NCI-H526 treated with DMSO at 0.1 percent for 48 hours (cell line): ENCODE results near the gene GASK1A.

Experiments used
- DNase-seq: peaks from one replicate; lab custom pipeline; 2025; lab: John Stamatoyannopoulos, UW

GASK1A gene

DNA sequence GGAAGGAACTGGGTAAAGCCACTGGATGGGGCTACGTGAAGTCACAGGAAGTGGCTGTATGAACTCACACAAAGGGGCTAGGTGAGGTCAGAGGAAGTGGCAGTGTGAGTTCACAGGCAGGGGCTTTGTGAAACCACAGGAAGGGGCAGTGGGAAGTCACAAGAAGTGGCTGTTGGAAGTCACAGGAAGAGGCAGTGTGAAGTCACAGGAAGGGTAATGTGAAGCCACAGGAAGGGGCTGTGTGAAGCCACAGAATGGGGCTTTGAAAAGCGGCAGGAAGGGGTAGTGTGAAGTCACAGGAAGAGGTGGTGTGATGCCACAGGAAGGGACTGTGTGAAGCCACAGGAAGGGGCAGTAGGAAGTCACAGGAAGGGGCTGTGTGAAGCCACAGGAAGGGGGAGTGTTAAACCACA, 34.6 kb downstream of the GASK1A start:
- DNase-seq: no peak

DNA sequence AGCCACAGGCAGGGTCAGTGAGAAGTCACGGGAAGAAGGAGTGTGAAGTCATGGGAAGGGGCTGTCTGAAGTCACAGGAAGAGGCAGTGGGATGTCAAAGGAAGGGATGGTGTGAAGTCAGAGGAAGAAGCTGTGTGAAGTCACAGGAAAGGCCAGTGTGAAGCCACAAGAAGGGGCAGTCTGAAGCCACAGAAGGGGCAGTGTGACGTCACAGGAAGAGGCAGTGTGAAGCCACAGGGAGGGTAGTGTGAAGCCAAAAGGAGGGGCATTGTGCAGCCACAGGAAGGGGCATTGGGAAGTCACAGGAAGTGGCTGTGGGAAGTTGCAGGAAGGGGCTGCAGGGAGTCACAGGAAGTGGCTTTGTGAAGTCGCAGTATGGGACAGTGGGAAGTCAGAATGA, 35.1 kb downstream of the GASK1A start:
- no peak for DNase-seq

DNA sequence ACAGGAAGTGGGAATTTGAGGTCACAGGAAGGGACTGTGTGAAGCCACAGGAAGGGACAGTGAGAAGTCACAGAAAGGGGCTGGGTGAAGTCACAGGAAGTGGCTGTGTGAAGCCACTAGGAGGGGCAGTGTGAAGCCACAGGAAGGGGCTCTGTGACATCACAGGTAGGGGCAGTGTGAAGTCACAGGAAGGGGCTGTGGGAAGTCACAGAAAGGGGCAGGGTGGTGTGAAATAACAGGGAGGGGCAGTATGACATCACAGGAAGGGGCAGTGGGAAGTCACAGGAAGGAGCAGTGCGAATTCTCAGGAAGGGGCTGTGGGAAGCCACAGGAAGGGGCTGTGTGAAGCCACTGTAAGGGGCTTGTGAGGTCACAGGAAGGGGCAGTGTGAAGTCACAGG, 35.8 kb downstream of the GASK1A start:
- no peak for DNase-seq

DNA sequence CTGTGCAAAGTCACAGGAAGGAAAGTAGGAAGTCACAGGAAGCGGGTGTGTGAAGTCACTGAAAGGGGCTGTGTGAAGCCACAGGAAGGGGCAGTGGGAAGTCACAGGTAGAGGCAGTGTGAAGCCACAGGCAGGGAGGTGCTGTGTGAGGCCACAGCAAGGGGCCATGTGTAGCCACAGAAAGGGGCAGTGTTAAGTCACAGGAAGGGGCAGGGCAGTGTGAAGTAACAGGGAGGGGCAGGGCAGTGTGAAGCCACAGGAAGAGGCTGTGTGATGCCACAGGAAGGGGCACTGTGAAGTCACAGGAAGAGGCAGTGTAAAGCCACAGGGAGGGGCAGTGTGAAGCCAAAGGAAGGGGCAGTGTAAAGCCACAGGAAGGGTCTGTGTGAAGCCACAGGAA, 36.5 kb downstream of the GASK1A start:
- no peak for DNase-seq

DNA sequence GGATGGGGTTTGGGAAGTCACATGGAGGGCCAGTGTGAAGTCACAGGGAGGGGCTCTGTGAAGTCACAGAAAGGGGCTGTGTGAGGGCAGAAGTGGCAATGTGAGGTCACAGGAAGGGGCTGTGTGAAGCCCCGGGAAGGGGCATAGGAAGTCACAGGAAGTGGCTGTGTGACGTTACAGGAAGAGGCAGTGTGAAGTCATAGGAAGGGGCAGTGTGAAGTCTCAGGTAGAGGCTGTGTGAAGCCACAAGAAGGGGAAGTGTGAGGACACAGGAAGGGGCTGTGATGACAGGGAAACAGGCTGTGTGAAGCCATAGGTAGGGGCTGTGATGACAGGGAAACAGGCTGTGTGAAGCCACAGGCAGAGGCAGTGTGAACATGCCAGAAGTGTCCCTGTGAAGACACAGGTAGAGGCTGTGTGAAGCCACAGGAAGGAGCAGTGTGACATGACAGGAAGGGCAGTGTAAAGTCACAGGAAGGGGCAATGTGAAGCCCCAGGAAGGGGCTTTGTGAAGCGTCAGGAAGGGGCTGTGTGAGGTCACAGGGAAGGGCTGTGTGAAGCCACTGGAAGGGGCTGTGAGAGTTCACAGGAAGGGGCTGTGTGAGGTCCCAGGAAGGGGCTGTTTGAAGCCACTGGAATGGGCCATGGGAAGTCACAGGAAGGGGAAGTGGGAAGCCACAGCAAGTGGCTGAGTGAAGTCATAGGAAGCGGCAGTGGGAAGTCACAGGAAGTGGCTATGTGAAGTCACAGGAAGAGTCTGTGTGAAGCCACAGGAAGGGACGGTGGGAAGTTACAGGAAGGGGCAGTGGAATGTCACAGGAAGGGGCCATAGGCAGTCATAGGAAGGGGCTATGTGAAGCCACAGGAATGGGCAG, 37.1 kb downstream of the GASK1A start:
- DNase-seq: no peak

GRCh38 chr3:43017004-43017403, 37.9 kb downstream of the GASK1A start:
- DNase-seq: no peak

GRCh38 chr3:43017593-43018195, 38.6 kb downstream of the GASK1A start:
- no peak for DNase-seq

GRCh38 chr3:43018246-43018645, 39.1 kb downstream of the GASK1A start:
- no peak for DNase-seq

GRCh38 chr3:43019006-43019809, 40.1 kb downstream of the GASK1A start:
- DNase-seq: no peak

- DNase-seq: no peak
These were observed 40.7 kb downstream of the GASK1A start for GRCh38 chr3:43019826-43020225.

GRCh38 chr3:43021186-43021585, 42.1 kb downstream of the GASK1A start:
- no peak for DNase-seq

- no peak for DNase-seq
These were observed 43.0 kb downstream of the GASK1A start for GRCh38 chr3:43022121-43022520.

DNA sequence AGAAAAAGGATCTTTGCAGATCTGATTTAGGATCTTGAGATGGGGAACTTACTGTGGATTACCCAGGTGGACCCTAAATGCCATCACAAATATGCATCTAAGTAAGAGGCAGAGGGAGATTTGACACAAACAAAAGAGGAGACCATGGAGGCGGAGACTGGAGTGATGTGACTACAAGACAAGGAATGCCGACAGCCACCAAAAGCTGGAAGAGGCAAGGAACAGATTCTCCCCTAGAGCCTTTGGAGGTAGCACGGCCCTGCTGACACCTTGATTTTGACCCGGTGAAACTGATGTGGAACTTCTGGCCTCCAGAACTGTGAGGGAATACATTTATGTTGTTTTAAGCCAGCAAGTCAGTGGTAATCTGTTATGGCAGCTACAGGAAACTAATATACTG, 44.0 kb downstream of the GASK1A start:
- DNase-seq: no peak

DNA sequence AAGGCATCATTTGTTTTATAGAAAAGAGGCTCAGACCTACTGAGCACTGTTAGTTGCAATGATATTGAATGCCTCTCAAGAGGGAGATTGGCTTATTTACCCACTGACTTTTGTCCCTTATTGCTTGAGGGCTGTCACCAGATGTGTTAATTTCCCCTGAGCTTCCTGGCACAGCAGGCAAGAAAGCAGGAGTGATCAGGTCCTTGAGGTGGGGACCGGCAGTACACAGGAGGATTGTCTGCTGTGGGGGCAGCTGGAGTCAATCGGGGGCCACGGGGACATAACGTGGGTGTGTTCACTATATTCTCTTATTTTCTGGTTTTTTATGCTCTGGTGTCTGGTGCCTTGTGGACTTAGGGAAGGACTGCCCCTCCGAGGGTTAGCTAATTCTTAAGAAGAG, 44.6 kb downstream of the GASK1A start:
- no peak for DNase-seq

DNA sequence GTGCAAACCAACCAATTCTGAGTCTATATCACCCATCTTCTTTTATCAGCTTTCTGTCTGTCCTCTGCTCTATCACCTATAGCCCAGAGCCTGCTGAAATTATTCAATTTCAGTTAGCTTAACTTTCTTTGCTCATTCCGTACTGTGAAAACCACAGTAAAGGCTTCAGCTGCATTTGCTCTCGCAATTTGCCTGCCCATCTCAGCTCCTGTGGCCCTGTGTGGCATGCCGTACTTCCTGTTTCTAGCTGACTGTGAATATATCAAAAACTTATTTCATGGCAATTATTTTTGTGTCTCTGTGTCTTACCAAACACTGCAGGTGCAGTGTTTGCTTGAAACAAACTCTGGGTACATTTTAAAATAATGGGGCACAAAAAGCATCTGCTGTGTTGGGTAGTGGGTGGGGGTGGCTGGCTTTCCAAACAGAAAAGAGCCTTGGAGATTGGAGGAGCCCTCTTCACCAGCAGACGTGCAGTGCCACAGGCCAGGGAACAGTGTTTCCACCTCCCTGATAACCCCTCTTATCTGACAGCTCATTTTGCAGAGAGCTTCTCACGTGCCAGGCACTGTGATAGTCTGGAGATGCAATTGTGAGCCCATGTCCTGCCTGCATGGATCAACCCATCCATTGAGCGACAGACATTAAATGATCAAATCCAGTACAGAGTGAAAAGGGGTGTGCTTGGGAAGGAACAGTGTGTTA, 45.2 kb downstream of the GASK1A start:
- no peak for DNase-seq

DNA sequence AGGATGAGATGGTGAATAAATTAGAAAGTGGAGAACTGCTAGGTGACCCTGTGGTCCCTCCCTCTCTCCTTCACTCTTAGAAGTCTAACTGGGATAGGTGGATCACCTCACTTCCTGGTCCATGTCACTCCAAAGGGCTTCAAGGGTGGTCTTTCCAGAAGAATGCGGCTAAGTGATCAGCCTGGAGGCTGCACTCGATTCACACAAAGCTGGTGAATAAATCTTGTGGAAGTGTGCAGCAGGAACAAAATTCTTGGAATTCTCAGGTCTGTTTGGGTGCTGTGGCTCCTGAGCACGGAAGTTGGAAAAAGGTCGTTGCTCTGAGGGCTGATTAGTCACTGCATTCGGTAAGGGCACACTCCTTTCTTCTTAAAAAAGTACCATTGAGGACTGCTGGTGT, 46.3 kb downstream of the GASK1A start:
- no peak for DNase-seq

- DNase-seq: no peak
These were observed 48.9 kb downstream of the GASK1A start for GRCh38 chr3:43028001-43028400.

- DNase-seq: no peak
These were observed 49.8 kb downstream of the GASK1A start for GRCh38 chr3:43028678-43029490.

DNA sequence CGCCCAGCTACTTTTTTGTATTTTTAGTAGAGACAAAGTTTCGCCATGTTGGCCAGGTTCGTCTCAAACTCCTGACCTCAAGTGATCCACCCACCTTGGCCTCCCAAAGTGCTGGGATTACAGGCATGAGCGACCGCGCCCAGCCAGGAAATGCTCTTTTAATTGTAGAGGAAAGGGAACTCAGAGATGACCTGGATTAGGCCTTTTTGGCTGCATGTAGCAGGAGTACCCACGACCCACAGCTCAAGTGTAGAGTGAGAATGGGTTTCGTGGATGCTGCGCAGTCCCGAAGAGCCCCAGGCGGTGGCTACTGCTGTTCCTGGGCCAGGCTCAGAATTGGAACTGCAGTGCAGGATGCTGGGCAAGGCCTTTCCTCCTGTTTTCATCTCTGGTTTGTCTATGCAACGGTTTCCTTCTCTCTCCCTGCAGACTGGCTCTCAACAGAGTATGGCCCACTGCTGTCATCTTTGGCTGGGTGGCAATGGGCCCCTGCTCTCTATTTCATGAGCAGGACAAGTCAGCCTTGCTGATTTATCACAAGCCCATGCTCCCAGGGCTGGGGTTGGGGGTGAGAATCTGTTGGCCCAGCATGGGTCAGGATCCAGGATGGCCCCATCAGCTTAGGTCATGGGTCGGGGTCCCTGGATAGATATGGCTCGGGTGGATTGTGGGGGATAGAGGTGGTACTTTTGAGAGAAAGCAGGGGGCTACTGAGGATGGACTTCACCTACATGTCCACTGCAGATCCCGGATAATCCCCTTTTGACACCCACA, 51.2 kb downstream of the GASK1A start:
- DNase-seq: no peak

DNA sequence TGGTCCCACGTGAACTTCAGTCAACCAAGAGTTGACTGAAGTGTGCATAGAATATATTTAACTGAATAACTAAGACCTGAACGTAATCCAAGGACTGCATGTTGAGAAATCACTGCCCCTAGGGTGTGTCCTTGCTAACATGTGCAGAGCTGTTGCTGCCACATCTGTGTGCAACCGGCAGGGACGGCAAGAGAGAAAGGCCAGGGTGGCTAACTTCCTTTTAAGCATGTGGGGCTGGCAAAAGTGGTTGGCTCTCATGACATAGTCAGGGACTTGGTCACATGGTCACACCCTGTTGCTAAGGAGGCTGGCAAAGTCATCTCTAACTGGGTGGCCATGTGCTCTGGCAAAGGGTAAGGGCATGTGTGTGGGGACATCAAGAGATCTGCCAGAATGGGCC, 52.4 kb downstream of the GASK1A start:
- DNase-seq: no peak
